ENCODE measurements around the gene ADPRS.

DNA sequence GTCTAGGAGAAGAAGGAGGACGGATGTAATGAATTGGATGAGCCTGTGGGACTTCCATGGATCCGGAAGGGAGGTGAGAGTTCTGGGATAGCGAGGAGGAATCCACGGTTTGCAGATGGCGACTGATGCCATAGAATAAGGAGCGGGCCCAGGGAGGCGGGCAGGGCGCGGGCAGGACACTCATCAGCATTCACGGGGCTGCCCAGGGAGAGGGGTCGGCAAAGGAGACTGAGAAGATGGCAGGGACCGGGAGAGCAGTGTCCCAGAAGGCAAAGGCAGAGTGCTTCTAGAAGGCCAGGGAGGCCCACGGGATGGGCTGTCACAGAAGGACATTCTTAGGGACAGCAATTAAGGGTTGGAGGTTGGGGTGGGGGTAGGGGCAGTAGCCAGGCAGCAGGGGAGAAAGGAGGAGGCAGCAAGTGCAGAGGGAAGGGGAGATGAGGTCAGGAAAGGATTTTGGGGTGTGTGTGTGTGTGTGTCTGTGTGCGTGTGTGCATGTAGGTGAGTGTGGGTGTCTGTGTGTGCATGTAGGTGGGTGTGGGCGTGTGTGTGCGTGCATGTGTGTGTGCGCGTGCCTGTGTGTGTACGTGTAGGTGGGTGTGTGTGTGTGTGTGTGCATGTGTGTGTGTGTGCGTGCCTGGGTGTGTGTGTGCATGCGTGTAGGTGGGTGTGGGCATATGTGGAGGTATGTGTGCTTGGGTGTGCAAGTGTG is 37.5 kb downstream of the ADPRS start:
- TF ChIP-seq POLR2A (IDR thresholded peaks at IDR 0.05; ENCODE audit: low read depth, low read length): no peak
- TF ChIP-seq CTCF (IDR thresholded peaks at IDR 0.05; ENCODE audit: extremely low read depth in 1 of 2, insufficient read depth in 1 of 2, low read depth in 1 of 2, low read length in 2 of 2): no peak
- no peak for TF ChIP-seq POLR2AphosphoS5 (IDR thresholded peaks at IDR 0.05; ENCODE audit: insufficient read depth, low read depth, low read length)

All from endothelial cell of umbilical vein (primary cell).